Tongue (tissue), 2 donors: ENCODE measurements around the gene LENG9. TPM values are rescaled to one million over a fixed set of nuclear protein-coding genes. Genes with fewer than 3 reads are reported as not detected.
"Not testable (repeated sequence)": the region's sequence is repeated elsewhere in the genome, so short reads cannot be mapped to it uniquely, and the experiment has no call there.

ENCODE experiments used
- DNase-seq: peaks from one replicate; pipeline ENCODE4 v3.0.0-alpha.2; 2015
- total RNA-seq: library from RNA; depleted of rRNA; stranded (reverse); fragments of >200 nt; gene quantifications from one replicate; pipeline ENCODE4 v1.2.3, GENCODE V29; 2014

Gene LENG9
- total RNA-seq, result 3.6 TPM

- peak; percentile 99 for DNase-seq
Measured at GRCh38 chr19:54463531-54464043, at the start of gene LENG9. LENG9 (minus strand) TSS chr19:54463778; CDS start chr19:54463526, 252 bp downstream.

- not testable (repeated sequence) for DNase-seq
Measured at GRCh38 chr19:54509200-54509940, 45.8 kb upstream of the LENG9 start.

GRCh38 chr19:54508487-54508886 lies 44.9 kb upstream of the LENG9 start:
- DNase-seq, result not testable (repeated sequence)

GRCh38 chr19:54507824-54508223 lies 44.2 kb upstream of the LENG9 start:
- no peak for DNase-seq

- not testable (repeated sequence) for DNase-seq
Measured at GRCh38 chr19:54507038-54507717, 43.6 kb upstream of the LENG9 start.

GRCh38 chr19:54506079-54506478 lies 42.5 kb upstream of the LENG9 start:
- DNase-seq, result no peak

- DNase-seq, result not testable (repeated sequence)
Measured at GRCh38 chr19:54505542-54505941, 42.0 kb upstream of the LENG9 start.

GRCh38 chr19:54502518-54503048 lies 39.0 kb upstream of the LENG9 start, which contains the start of gene LAIR2:
LAIR2 (plus strand) TSS chr19:54502831; CDS start chr19:54502919, 88 bp downstream.
- DNase-seq, result no peak

- not testable (repeated sequence) for DNase-seq
Measured at GRCh38 chr19:54498451-54498772, 34.8 kb upstream of the LENG9 start.

GRCh38 chr19:54497747-54498450 lies 34.3 kb upstream of the LENG9 start:
- not testable (repeated sequence) for DNase-seq

- DNase-seq, result not testable (repeated sequence)
Measured at GRCh38 chr19:54495284-54495683, 31.7 kb upstream of the LENG9 start.

GRCh38 chr19:54493967-54494585 lies 30.5 kb upstream of the LENG9 start:
- no peak for DNase-seq

GRCh38 chr19:54493056-54493455 lies 29.5 kb upstream of the LENG9 start:
- DNase-seq, result not testable (repeated sequence)

- no peak for DNase-seq
Measured at GRCh38 chr19:54492568-54492967, 29.0 kb upstream of the LENG9 start.

- no peak for DNase-seq
Measured at GRCh38 chr19:54489766-54490165, 26.2 kb upstream of the LENG9 start.

- DNase-seq, result no peak
Measured at GRCh38 chr19:54489341-54489740, 25.8 kb upstream of the LENG9 start.

- DNase-seq, result no peak
Measured at GRCh38 chr19:54485851-54486250, 22.3 kb upstream of the LENG9 start.

- no peak for DNase-seq
Measured at GRCh38 chr19:54484451-54484850, 20.9 kb upstream of the LENG9 start.

GRCh38 chr19:54482889-54483288 lies 19.3 kb upstream of the LENG9 start:
- DNase-seq, result no peak

GRCh38 chr19:54481326-54481930 lies 17.9 kb upstream of the LENG9 start:
- DNase-seq, result peak; percentile 81

GRCh38 chr19:54480051-54480450 lies 16.5 kb upstream of the LENG9 start:
- DNase-seq, result no peak
